GM12864 (cell line): Measurements from ENCODE around the gene ARHGEF40.

ENCODE experiments used
- DNase-seq: peaks from one replicate; pipeline ENCODE4 v3.0.0-alpha.2; 2011; ENCODE audit warnings: low read depth
- H3K4me3 ChIP-seq: 2 replicates; pipeline ENCODE4 v1.5.1; 2011; ENCODE audit warnings: mild to moderate bottlenecking, low read depth, low read length, control low read depth
- TF ChIP-seq, protein P1 (sequence below): IDR thresholded peaks from 2 replicates; pipeline ENCODE4 v1.5.1; 2011; ENCODE audit warnings: low read depth, mild to moderate bottlenecking, moderate library complexity, low read length, control low read depth, inconsistent platforms; ENCODE audit errors: missing control alignments

ARHGEF40 gene

GRCh38 chr14:21109377-21110138 is 39.5 kb downstream of the ARHGEF40 start:
- no peak overlapping the region for H3K4me3 ChIP-seq
- TF ChIP-seq, protein P1, sequence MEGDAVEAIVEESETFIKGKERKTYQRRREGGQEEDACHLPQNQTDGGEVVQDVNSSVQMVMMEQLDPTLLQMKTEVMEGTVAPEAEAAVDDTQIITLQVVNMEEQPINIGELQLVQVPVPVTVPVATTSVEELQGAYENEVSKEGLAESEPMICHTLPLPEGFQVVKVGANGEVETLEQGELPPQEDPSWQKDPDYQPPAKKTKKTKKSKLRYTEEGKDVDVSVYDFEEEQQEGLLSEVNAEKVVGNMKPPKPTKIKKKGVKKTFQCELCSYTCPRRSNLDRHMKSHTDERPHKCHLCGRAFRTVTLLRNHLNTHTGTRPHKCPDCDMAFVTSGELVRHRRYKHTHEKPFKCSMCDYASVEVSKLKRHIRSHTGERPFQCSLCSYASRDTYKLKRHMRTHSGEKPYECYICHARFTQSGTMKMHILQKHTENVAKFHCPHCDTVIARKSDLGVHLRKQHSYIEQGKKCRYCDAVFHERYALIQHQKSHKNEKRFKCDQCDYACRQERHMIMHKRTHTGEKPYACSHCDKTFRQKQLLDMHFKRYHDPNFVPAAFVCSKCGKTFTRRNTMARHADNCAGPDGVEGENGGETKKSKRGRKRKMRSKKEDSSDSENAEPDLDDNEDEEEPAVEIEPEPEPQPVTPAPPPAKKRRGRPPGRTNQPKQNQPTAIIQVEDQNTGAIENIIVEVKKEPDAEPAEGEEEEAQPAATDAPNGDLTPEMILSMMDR = no peak
- no peak for DNase-seq

GRCh38 chr14:21112255-21112654 is 42.2 kb downstream of the ARHGEF40 start:
- TF ChIP-seq, protein P1 = no peak
- H3K4me3 ChIP-seq = no peak overlapping the region
- no peak for DNase-seq

- TF ChIP-seq, protein P1 = no peak
- no peak for DNase-seq
- H3K4me3 ChIP-seq = no peak overlapping the region
These were observed 43.3 kb downstream of the ARHGEF40 start for GRCh38 chr14:21113369-21113768.

DNA sequence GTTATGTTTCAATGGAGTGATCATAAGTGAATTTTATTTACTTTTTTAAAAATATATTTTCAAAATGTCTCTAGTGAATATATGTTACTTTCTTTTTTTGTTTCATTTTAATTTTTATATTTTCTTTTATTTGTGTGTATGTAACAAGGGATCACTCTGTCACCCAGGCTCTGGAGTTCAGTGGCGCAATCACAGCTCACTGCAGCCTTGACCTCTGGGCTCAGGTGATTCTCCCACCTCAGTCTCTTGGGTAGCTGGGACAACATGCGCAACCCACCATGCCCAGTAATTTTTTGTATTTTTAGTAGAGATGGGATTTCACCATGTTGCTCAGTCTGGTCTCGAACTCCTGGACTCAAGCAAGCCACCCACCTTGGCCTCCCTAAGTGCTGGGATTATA is 48.8 kb downstream of the ARHGEF40 start:
- TF ChIP-seq, protein P1 = no peak
- no peak for DNase-seq
- no peak overlapping the region for H3K4me3 ChIP-seq

- no peak for DNase-seq
- TF ChIP-seq, protein P1 = no peak
- no peak overlapping the region for H3K4me3 ChIP-seq
These were observed 50.6 kb downstream of the ARHGEF40 start for GRCh38 chr14:21120686-21121085.

GRCh38 chr14:21121122-21121521 is 51.0 kb downstream of the ARHGEF40 start:
- TF ChIP-seq, protein P1 = no peak
- no peak overlapping the region for H3K4me3 ChIP-seq
- no peak for DNase-seq

- TF ChIP-seq, protein P1 = no peak
- no peak for DNase-seq
These were observed 53.3 kb downstream of the ARHGEF40 start for GRCh38 chr14:21123429-21123828.

More at GRCh38 chr14:21123429-21123828, 53.3 kb downstream of the ARHGEF40 start:
- H3K4me3 ChIP-seq = no peak overlapping the region
